Left cardiac atrium (tissue), 4 donors: ENCODE measurements around the gene SYCP1. TPM values are rescaled to one million over a fixed set of nuclear protein-coding genes. Genes with fewer than 3 reads are reported as not detected.
A peak's percentile ranks its signal among the peaks of the same experiment; 100 is the strongest.
"Not testable (repeated sequence)": the region's sequence is repeated elsewhere in the genome, so short reads cannot be mapped to it uniquely, and the experiment has no call there.

ENCODE experiments used
- ATAC-seq, 2 donors: fragments of 200-7000 bp; cut with Tn5 transposase; one replicate each; pipeline ENCODE4 v1.9.1; 2020; ENCODE audit warnings: mild to moderate bottlenecking in 2 of 2, moderate library complexity in 2 of 2
- DNase-seq: peaks from one replicate; pipeline ENCODE4 v3.0.0-alpha.2; 2020
- intact Hi-C, 2 donors: fragments of 100-400 bp; cut with DNase I; formaldehyde crosslinking; loops; one replicate each; pipeline versions ENCODE4 v1.14.1 to v1.15.1; 2022 to 2023
- long read RNA-seq: library from polyadenylated mRNA; unstranded; transcript quantifications from one replicate; pipeline ENCODE4 v2.0.0, GENCODE V29; 2021
- total RNA-seq, 2 donors: library from RNA; stranded (reverse); fragmentation: NEBNext Ultra II Directional; extraction: Animal tissue kit (Norgen Biotek cat#: 25700); gene quantifications; one replicate each; pipeline ENCODE4 v1.2.1, GENCODE V29; 2021
- donor health status: DM: no; HTN: yes; CAD: no.
- donor health status: DM: no; HTN: yes; CAD: no; lungs with severe emphysema.
- donor health status: DM: yes; HTN: yes; CAD: no.
- donor health status: Dilated cardiomyopathy.

SYCP1 gene, protein sequence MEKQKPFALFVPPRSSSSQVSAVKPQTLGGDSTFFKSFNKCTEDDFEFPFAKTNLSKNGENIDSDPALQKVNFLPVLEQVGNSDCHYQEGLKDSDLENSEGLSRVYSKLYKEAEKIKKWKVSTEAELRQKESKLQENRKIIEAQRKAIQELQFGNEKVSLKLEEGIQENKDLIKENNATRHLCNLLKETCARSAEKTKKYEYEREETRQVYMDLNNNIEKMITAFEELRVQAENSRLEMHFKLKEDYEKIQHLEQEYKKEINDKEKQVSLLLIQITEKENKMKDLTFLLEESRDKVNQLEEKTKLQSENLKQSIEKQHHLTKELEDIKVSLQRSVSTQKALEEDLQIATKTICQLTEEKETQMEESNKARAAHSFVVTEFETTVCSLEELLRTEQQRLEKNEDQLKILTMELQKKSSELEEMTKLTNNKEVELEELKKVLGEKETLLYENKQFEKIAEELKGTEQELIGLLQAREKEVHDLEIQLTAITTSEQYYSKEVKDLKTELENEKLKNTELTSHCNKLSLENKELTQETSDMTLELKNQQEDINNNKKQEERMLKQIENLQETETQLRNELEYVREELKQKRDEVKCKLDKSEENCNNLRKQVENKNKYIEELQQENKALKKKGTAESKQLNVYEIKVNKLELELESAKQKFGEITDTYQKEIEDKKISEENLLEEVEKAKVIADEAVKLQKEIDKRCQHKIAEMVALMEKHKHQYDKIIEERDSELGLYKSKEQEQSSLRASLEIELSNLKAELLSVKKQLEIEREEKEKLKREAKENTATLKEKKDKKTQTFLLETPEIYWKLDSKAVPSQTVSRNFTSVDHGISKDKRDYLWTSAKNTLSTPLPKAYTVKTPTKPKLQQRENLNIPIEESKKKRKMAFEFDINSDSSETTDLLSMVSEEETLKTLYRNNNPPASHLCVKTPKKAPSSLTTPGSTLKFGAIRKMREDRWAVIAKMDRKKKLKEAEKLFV
- under 1 TPM in 1 of 2 donors, not detected in 1; 0.10 TPM for total RNA-seq
- long read RNA-seq: 0 reads

DNA sequence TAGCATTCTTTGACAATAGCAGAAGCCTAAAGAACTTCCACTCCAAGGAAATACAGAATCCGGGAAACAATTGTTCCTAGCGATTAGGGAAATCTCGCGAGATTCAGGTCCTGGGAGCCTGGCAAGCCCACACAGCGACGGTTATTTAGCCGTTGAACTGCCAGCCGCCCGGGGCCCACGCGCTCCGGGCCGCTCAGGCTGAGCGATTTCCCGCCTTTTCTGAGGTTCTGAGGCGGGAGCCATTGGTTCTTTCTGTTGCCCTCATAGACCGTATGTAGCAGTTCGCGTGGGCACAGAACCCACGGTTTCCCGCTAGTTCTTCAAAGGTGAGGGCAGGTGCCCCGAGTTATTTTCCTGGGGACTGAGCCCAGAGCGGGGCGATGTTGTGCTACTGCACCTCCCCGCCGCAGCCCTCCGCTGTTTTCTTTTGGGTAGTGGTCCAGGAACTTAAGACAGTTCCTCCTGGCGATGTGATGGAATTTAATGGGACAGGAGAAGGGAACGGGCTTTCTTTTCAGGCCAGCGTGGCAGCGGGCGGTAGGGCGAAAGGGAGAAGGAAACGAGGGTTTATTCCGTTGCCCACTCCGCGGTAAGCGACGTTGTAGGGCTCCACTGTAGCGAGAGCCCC lies at the start of gene SYCP1:
SYCP1 (plus strand) TSS at position 171 of the 628 bp plus-strand sequence. CDS start 602 bp downstream, outside the sequence.
- ATAC-seq: no peak
- intact Hi-C loops: no loop called here
- no peak for DNase-seq

DNA sequence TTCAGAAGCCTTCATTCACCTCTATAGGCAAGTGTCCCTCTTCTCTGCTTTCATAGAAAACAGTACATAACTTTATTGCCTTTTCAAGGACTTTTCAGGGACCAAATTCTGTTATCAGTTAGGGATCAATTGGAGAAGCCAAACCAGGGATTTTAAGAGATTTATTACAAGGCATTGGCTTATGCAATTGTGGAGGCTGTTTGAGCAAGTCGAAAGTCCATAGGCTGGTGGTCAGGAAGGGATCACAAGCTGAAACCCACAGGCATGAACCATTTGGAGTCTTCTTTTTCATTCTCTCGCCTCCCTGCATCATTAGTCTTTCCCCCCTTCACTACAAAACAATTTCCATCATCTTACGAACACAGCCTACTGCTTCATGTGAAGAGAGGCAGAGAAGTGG lies 34.8 kb upstream of the SYCP1 start:
- ATAC-seq (no peak), DNase-seq (no peak)
- intact Hi-C loops: no loop called here

DNA sequence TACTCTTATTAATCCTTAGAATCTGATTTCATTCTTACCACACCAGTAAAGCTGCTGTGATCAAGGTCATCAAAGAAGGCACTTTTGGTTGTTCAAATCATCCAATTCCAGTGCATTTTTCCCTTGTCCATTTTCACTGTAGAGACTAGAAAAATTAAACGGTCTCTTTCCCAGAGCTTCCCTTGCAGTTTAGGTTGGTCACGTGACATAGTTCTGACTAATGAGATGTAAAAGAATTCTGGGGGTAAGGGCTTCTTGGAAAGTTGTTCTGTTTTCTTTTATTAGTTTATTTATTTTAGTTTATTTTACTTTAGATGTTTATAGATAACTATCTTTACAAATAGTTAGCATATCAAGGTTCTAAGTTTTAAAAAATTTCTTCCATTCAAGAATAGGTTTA lies 34.3 kb upstream of the SYCP1 start:
- ATAC-seq (no peak), DNase-seq (no peak)
- intact Hi-C loops: no loop called here

DNA sequence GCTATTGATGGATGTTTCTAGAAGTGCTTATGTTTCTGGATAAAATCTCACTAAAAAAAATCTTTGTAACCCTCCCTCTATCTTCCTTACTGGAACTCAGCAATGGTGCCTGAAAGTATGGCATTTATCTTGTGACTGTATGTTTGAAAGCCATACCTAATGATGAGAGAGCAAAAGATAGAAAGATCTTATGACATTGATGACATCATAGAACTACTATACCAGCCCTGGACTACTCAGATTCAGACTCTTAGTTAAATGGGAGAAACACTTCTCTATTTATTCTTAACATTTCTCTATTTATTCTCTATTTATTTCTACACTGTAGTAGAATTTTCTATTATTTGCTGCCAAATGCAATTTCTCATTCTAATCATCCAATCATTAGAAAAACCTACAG lies 32.7 kb upstream of the SYCP1 start:
- intact Hi-C loops: no loop called here
- DNase-seq (no peak), ATAC-seq (no peak)

DNA sequence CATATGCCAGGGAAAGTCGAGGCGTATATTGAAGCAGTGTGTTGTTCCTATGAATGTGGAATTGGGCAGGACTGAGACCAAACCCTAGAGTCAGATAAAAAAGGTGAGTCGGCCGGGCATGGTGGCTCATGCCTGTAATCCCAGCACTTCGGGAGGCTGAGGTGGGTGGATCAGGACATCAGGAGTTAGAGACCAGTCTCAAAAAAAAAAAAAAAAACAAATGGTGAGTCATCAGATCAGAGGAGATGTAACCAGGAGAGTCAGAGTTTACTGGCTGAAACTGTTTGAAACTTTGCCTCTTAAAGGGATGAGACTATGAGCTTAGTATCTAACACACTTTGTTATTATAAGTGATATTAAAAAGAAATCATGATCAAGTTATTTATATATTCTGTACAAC lies 26.4 kb upstream of the SYCP1 start:
- no peak for DNase-seq
- intact Hi-C loops: no loop called here
- ATAC-seq: no peak

DNA sequence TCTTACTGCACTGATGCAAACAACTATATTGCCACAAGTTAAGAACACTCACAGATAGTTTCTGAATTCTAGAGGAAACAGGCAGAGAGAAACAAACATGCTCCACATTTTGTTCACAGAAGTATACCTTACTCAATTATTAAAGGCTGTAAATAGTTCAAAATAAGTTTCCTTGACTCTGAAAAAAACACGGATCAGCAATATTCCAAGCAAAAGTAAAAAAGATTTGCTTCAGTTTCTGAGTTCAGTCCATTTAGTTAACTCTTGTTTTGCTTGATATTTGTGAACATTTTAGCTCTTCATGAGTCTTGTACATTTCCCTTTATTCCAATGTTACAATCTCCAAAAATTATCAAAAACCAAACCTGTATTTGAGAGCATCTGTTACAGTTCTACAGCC lies 24.6 kb upstream of the SYCP1 start:
- intact Hi-C loops, ATAC-seq, DNase-seq: not testable (repeated sequence)

DNA sequence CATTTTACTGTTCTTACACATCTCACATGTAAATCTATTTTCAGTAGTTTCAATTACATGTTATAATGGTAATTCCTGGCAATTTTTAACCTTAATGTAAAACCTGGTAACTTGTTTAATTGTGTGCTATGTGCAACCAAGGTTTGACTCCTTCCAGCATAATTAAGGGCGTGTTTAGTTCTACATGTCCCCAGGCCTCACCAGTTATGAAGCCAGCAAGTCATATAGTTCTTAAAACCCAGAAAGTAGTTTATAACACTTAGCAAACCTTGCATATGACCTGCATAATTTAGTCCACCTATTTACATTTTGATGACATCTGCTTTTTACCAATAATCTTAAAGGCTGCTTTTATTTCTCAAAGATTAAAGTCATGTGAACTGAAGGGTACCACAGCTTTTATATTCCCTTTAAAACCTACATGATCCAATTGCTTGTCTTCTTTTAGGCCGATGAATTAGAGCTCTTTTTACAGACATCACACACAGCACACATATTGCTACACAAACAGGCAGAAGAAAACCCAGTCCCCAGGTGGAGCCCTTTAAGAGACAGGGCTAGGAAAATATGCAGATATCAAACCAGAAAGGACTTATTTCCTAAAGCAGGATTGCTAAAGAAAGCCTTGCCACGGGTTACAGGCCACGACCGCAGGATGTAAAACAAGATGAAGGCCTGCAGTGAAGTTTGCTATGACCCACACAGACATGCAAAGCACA lies 23.2 kb upstream of the SYCP1 start:
- no peak for DNase-seq
- intact Hi-C loops: no loop called here
- ATAC-seq: no peak

DNA sequence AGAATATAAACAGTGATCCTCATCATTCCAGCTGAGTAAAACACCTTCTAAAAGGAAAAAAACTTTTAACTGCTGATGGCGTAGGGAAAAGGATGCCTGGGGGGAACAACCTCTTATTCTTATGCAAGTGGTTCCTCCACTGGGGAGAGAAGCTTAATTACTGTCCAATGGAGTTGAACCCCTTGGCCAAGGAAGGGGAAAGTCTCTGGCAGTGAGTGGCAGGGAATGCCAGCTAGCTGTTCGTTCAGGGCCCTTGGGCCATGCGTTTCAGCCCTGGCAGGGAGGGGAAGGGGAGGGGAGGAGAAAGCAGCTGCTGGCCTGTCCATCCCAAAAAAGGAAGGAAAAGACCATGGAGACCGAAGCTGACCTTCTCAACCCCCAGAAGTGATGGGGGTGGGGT lies 22.6 kb upstream of the SYCP1 start:
- ATAC-seq: no peak
- no peak for DNase-seq
- intact Hi-C loops: no loop called here

DNA sequence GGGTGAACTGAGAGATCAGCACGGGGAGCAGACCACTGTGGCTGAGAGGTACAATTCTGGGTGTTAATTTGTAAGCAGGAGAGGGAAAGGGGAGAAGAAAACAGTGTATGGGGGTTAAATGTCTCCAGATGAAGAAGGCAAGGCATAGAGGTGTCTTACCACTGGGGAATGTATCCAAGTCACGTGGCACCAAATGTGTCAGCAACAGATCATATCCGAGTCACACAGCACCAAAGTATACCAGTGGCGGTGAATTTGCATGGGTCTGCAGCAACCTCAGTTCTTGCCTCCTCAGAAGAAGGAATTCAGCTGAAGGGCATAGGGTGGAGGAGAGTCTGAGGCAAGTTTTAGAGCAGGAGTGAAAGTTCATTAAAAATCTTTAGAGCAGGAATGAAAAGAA lies 21.2 kb upstream of the SYCP1 start:
- DNase-seq (no peak), ATAC-seq (no peak)
- intact Hi-C loops: no loop called here

DNA sequence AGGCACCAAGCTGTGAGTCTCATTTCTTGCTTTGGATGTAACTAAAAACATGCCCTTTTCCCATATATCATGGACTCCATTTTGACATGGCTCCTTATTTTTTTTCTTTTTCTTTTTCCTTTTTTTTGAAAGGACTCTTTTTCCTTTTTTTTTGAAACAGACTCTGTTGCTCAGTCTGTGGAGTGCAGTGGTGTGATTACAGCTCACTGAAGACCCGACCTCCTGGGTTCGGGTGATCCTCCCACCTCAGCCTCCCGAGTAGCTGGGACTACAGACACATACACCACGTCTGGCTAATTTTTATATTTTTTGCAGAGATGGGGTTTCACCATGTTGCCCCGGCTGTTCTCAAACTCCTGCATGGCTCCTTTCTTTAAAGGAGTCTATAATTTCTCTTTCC lies 10.4 kb upstream of the SYCP1 start:
- intact Hi-C loops: no loop called here
- ATAC-seq (no peak), DNase-seq (no peak)

DNA sequence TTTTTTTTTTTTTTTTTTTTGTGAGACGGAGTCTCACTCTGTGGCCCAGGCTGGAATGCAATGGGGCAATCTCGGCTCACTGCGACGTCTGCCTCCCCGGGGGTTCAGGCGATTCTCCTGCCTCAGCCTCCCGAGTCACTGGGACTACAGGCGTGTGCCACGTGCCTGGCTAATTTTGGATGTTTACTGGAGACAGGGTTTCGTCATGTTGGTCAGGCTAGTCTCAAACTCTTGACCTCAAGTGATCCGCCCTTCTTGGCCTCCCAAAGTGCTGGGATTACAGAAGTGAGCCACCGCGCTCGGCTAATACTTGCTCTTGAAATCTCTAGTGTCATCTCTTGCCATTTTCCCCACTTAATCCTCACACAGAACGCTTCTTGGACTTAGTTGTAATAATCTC lies 1.1 kb upstream of the SYCP1 start:
- intact Hi-C loops: no loop called here
- ATAC-seq (no peak), DNase-seq (no peak)

DNA sequence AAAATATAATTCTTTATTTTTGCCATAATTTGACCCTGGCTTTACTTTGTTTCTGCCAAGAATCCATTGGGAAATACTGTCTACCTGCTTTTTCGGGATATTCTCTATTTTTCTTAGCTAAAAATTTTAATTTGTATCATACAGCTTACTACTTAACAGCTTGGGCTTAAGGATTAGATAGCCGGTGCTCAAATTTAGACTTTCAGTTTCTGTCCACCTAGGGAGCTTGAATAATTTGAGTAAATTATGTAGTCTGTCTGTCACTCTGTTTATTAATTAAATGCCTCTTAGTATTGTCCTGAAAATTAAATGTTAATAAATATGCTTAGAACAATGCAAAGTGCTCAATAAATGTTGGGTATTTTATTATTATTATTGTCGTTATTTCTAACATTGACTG lies 6.7 kb downstream of the SYCP1 start:
- ATAC-seq: no peak
- no peak for DNase-seq
- intact Hi-C loops: no loop called here

DNA sequence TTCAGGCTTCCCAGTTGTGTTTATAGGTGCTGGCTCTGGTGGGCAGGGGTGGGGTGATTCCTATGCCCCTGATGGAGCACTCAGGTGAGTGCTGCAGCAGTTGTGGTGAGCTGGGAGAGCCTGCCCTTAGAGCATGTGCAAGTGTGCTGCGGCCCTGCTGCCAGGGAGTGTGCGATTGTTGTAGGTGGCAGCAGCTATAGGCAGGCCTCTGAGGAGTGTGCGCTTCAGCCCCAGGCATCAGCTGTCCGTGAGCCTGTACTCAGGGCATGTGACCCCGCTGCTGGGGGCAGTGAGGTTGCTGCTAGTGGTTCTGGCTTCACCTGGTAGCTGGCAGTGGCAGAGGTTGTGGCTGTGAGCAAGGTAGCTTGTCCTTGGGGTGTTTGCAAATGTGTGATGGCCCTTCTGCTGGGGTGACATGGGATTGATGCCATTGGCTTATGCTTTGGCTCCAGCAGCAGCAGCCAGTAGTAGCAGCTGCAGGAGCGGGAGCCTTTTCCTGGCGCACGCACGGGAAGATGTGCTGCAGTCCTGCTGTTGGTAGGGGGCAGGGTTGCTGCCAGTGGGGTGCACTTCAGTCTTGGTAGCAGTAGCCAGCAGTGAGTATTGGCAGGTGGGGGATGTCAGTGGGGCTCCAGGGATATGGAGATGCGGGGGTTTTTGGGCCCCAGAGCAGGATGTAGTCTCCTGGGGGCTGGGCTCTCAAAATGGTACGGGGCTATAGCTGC lies 37.7 kb downstream of the SYCP1 start:
- intact Hi-C loops: no loop called here
- ATAC-seq (no peak), DNase-seq (no peak)

DNA sequence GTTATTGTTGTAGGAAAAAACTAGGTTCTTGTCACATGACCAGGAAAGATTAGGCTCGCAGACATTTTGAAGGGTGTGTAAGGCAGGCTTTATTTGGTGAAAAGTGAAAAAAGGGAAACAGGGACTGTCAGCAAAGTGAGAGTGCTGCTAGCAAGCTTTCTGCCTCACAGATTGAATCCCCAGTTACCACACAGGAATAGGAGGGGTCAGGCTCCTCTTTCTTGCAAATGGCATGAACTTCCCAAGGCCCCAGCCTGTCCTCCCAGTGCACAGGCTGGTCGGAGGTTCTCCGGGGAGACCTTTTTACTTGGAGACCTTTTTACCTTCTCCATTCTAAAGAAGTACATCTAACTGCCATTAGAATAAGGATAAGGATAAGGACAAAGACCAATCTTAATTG lies 42.1 kb downstream of the SYCP1 start:
- intact Hi-C loops: no loop called here
- ATAC-seq: no peak
- DNase-seq: no peak

DNA sequence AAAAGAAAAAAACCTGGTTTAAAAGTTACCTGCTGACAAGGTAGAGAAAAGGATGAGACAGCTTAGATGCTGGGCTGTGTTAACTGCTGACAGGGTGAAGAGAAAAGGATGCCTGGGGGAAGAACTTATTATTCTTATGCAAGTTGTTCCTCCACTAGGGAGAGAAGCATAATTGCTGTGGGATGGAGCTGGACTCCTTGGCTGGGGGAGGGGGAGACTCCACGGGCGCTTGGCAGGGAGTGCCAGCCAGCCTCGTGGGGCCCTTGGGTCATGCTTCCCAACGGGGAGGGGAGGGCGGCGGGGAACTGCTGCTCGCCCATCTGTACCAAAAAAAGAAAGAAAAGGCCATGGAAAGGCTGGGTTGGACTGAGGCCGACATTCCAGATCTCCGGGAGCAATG lies 47.2 kb downstream of the SYCP1 start:
- intact Hi-C loops: no loop called here
- ATAC-seq (peak in 1 of 2 donors; percentile 91), DNase-seq (peak; percentile 19)

DNA sequence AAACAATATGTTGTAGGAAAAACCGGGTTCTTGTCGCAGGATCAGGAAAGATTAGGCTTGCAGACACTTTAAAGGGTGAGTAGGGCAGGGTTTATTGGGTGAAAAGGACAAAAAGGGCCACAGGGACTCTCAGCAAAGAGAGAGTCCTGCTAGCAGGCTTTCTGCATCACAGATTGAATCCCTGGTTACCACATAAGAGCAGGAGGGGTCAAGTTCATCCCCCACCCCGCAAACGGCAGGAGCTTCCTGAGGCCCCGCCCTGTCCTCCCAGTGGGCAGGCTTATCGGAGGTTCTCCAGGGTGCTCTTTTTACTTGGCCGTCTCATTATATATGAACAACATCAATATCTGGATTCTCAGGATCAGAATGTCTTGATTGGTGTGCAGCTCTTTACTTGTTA lies 47.7 kb downstream of the SYCP1 start:
- peak in 1 of 2 donors; percentile 89 for ATAC-seq
- intact Hi-C loops: no loop called here
- no peak for DNase-seq

DNA sequence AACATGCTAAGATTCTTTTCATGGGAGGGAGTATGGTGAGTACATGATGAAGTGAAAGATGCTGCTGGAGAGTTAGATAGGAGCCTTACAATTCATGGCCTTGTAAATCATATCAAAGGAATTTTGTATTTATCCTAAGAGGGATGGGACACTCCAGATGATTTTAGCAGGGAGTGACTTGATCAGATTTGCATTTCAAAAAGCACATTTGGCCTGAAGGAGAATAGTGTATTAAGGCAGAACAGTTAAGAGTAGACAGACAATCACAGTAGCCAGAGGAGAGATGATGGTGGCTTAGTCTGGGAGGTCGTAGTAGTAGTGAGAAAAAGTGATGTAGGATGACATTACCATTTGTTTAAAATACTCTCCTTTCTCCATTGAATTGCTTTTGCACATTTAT lies 48.8 kb downstream of the SYCP1 start:
- ATAC-seq: no peak

DNA sequence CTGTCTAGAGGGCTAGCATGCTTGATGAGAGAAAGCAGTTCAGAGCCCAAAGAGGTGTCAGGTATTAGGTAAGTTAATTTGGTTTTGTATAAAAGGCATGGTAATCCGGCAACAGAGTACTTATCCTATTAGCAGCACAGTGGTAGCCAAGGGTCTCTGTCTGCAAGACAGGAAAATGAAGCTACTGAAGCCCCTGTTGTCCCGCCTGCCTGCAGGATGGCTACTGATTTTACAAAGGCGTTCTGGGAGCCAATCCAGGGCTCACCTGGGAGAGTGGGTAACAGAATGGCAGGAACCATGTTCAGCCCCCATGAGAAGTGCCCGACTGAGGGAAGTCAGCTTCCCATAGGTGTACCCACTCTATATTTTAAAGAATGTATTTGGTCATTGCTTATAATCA lies 61.1 kb downstream of the SYCP1 start:
- DNase-seq, intact Hi-C loops, ATAC-seq: not testable (repeated sequence)

More for the DNA sequence above, 48.8 kb downstream of the SYCP1 start:
- intact Hi-C loops: no loop called here
- no peak for DNase-seq
